Esophagus muscularis mucosa (tissue), 3 donors: ENCODE measurements around the gene LRMDA.

Source experiments
- CTCF ChIP-seq, 3 experiments: fragments of 200-600 bp in 2 of 3; fragments of 450-650 bp in 1 of 3; sonication (generic) in 2 of 3; IDR thresholded peaks; one replicate each; pipeline ENCODE4 v1.5.1; 2017 to 2019; ENCODE audit warnings: antibody characterized with exemption in 3 of 3, mild to moderate bottlenecking in 2 of 3, moderate library complexity in 1 of 3
- POLR2A ChIP-seq: fragments of 450-650 bp; IDR thresholded peaks from one replicate; pipeline ENCODE4 v1.6.1; 2017; ENCODE audit warnings: antibody characterized with exemption, moderate library complexity, mild to moderate bottlenecking, low read depth
- POLR2AphosphoS5 ChIP-seq, 2 donors: sonication (generic); formaldehyde crosslinking; IDR thresholded peaks; one replicate each; pipeline ENCODE4 v1.6.1; 2017; ENCODE audit warnings: antibody characterized with exemption in 2 of 2

GRCh38 chr10:76395251-76395650, 963.8 kb downstream of the LRMDA start:
- TF ChIP-seq CTCF (IDR thresholded peaks at IDR 0.05) (no peak), POLR2A (no peak), POLR2AphosphoS5 (IDR thresholded peaks at IDR 0.05) (no peak)
